GM19468 (cell line): ENCODE measurements around the gene NEK7.
A peak's percentile ranks its signal among the peaks of the same experiment; 100 is the strongest.
"Not testable (repeated sequence)": the region's sequence is repeated elsewhere in the genome, so short reads cannot be mapped to it uniquely, and the experiment has no call there.

Experiments used
- ATAC-seq: cut with Tn5 transposase; IDR thresholded peaks from one replicate; pipeline ENCODE4 v1.9.1; 2021; ENCODE audit warnings: mild to moderate bottlenecking, moderate library complexity, moderate number of reproducible peaks; ENCODE audit not compliant: unreplicated experiment; ENCODE audit errors: extremely low read depth

The NEK7 gene

DNA sequence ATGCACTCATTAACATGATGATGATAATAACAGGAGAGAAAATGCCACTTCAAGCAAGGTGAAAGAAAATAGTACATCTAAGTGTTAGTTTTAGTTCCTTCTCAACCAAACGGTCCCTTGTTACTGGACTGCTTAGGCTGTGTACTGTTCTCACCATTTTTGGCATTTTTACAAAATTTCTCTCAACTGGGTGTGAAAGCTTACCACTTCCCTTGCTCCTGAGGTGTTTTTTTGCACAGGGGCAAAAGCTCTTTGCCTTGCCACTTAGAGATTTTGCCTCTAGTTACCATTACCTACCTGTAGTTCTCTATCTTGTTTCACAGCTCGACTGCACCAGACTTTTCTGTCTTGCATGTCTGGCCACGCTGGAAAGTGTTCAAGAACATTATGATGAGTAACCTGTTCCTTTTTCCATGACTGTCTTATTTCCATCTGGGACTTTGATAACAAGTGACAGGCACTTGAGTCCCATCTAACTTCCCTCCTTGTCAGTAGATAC lies 10.7 kb downstream of the NEK7 start:
- peak; percentile 38 for ATAC-seq

DNA sequence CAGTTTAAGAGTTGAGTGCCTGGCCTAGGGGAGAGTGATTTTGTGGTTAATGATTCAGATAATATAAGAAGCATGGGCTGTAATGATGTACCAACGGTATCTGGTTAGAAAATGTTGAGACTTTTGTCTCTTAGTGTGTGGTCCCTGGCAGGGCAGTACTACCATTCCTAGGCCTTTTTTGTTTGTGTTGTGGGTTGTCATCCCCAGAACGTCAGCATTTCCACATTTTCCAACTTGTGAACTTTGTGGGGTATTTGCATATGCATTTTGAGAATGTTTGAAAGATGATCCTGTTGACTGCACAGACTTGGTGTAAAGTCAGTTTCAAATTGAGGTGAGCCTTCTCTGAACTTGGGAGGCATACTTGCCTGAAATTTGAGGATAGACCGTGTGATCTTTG lies 11.4 kb downstream of the NEK7 start:
- ATAC-seq: no peak

DNA sequence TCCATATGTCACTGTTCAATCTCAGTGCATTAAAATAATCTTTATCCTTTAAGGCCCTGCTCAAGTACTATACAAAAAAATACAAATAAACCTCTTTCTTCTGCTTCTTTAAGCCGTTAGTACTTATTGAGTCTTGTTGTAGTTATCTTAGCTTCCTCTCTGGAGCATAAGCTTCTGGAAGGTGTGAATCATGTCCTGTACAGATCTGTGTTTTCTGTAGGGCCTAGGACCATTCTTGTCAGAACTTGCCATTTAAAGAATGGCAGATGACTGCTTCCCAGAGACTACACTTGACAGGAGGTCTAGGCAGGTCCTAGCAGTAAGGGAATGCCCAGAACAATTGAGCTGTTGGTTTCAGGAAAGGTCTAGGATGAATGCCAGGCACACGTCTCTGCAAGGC lies 12.9 kb downstream of the NEK7 start:
- no peak for ATAC-seq

DNA sequence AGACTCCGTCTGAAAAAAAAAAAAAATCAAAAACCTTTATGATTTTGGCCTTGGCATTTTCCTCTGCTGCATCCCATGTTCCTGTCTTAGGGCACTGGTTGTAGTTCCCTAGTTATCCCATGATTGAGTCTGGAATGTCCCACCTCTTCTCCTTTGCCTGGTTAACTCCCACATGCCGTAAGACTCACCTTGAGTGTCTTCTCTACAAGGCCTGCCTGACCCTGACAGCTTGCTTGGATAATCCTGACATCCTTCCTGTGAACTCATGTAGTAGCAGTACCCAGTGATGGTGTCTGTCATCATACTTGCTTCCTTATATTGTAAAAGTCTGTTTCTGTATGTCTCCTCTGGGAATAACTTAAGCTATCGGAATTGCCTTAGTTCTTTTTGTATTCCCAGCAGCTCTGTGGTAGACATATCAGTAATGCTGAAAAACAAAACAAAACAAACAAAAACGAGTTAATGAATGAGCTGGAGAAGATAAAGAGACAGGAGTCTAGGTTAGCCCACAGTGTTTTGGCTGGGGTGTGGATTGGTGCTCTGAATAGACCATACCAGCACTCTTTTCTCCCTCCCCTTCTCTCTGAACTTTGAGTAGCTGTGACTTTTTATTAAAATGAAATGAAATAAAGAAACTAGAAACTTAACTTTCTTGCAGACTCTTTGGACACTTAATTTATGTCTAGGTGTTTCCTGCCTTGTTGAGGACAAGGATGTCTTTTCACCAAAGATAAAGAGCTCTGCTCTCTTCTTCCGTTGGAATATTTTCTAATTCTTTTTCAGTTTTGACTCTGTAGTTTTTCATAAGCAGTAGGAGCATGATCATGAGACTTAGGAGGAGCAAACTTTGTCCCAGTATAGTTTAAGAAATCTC lies 15.1 kb downstream of the NEK7 start:
- no peak for ATAC-seq

DNA sequence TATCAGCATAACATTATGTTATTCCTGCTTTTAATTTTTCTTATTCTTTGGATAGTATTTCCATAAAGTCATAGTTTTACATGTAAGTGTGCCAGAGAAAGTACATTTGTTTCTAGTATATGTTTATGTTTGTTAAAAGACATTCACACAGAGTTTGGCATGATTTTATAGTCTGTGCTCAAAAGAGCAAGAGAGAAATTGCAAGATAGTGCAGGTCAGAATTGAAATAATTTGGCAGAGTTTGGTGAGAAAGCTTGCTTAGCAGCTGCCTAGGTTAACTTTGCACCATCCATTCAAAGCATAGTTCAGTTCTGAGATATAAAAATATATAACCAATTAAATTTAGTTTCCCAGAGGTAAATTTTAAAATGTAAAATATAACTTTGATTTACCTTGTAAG lies 17.0 kb downstream of the NEK7 start:
- ATAC-seq: no peak

DNA sequence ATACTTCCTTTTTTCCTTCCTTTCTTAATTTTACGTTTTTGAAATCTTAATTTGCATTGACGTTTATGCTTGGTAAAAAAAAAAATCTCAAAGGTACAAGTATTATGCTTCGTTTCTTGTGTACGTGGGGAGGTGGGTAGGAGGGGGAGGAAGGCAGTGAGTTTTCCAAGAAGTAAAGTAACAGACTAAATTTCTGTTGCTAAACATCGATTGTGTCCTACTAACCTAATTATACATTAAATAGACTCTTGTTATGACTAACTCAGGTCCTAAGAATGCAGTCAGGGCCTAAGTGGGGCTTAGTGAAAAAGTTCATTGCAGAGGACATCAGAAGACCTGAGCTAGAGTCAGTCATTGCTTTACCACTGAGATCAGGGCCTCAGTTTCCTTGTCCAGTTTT lies 17.5 kb downstream of the NEK7 start:
- no peak for ATAC-seq

DNA sequence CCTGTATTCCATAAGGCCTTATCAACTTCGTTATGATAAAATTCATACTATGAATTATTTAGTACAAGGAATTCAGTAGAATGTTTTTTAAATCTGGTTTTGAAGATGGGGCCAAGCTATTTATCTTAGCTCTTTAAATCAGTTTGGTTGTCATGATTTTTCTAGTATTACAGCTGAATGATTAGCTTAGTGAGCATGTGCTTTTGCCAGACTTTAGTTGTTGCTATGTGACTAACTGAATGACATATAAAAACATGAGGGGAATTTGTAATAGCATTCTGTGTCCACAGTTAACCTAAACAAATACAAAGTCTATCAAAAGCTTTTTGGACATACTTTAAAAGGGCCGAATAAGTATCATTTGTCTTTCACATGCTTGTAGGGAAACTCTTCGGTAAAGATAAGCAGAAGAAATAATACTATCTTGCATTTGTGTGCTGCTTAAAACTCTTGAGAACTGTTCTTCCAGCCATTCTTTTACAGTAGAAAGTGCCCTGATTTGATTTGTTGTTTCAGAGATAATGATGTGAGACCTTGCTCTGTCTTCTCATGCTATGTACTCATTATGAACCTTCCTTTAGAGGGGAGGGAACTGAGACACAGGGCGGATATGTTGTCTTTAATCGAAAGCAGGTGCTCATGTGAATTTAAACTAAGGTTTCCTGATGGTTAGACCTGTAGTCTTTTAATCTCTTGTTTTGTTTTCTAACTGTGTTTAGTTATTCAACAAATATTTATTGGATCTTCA lies 18.8 kb downstream of the NEK7 start:
- ATAC-seq: peak; percentile 92

DNA sequence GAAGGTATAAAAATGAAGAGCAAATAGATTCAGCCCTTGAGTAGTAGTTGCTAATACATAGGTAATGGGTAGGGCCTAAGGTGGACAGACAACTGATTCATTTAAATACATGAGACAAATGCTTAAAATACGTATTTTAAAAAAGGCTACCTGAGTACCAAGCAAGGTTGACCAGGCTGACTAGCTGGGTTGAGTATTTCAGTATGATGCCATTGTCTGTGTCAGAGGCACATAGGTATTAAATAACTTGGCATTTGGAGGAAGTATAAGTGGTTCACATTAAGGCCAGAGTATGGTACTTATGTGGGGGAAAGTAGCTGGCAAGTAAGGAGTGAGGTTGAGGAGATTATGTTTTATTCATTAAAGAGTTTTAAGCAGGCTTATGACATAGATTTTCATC lies 19.4 kb downstream of the NEK7 start:
- ATAC-seq: no peak

DNA sequence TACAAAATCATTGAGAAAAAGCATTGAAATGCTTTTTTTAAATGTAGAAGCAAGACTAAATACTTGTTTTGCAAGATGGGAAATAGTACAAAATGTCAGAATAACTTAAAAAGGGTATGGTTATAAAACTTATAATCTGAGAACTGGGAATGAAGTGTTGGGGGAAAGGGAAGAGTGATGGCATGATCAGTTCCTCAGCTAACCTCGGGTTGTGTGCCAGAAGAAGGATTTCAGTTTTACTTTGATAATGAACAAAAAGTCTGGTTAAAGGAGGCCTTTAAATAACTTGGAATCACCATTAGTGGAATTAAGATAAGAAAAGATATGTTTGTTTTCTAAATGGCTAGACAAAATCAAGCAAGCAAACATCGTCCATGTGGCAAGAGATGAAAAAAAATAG lies 20.7 kb downstream of the NEK7 start:
- no peak for ATAC-seq

DNA sequence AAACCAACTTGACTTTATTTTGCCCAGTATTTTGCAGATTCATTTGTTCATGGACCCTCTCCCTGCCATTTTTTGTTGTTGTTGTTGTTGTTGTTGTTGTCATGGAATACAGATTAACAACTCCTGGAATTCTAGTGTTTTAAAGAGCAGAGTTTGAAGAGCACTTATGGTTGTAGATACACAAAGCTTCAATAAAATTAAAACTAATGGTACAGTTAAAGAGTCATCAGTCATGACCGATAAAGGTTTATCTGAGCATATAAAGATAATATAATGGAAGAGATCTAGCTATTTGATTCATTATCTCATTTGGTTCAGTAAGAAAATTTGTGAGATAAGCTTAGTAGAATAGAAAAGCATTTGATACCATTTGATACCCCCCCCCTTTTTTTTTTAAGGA lies 21.8 kb downstream of the NEK7 start:
- ATAC-seq: no peak

DNA sequence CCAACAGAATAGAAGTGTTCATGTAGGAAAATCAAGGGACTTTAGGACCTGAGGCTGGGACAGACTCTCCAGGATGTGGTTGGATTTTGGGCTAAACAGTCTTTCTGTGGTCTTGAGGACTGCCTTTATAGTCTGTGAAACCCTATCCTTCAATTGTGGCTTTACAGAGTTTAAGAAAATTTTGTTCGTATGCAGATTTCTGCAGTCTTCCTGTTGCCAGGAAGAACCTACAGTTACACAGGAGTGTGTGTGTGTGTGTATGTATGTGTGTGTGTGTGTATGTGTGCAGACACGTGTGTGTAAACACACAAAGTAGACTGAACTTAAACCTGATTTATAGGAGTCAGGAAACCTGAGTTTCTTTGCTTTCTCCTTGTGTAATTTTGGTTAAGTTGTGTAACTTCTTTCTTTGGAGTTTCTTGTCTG lies 22.8 kb downstream of the NEK7 start:
- no peak for ATAC-seq

DNA sequence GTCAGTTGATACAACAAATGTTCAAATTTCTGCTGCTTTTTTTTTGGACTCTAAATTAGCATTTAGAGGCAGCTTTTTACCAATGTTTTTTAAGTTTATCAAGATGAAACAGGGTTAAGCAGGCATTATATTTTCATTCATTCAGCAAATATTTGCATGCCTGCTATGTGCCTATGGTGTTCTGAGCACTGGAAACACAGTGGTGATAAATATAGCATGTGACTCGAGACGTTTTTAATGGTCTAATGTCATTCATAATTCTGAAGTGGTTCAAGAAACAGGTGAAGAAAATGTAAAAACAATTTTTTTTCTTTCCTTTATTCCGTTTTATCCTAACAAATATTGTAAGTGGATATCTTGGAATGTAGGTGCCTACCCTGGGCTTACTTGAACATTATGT lies 26.8 kb downstream of the NEK7 start:
- no peak for ATAC-seq

DNA sequence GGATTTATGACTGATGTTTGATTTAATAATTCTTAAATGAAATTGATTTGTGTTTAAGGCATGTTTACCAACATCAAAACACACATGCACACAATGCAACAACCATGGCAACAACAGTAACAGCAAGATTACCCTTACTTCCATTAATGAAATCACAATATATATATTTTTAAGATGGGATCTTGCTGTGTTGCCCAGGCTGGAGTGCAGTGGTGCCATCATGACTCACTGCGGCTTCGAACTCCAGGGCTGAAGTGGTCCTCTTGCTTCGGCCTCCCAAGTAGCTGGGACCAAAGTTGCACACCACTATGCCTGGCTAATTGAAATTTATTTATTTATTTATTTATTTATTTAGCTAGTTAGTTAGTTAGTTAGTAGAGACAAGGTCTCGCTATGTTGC lies 27.7 kb downstream of the NEK7 start:
- ATAC-seq: no peak

DNA sequence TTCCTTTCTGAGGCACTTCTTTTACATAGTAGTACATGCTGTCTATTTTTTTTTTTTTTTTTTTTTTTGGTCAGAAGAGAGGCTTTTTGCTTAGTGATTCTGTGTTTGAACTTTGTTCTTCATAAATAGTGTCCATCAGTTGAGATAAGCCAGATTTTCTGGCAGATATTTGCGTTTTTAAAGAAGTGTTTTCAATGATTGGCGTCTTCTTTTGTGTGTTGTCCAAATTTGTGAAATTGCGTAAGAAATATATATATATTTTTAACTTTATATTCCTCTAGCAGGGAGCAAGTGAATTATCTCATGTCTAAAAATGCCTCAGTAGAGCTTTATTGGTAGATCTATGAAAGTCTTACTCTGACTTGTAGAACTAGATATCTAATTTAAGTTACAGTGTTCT lies 28.3 kb downstream of the NEK7 start:
- no peak for ATAC-seq

DNA sequence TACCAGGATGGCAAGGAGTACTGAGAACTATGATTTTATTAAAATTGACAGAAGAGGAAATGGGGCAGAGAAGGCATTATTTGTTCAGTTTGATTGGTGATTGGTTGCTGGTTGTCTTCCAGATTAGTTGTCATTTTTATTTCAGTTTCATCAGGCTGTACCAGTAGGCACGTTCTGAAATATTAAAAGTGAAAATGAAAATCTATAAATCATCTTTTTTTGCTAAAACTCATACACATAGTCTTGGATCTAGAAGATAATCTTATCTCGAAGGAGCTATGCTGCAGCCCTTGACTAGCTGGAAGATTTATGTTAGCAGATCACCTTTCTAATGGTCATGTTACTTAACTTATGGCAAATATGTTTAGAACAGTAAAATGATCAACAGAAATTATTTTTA lies 29.0 kb downstream of the NEK7 start:
- ATAC-seq: peak; percentile 63

DNA sequence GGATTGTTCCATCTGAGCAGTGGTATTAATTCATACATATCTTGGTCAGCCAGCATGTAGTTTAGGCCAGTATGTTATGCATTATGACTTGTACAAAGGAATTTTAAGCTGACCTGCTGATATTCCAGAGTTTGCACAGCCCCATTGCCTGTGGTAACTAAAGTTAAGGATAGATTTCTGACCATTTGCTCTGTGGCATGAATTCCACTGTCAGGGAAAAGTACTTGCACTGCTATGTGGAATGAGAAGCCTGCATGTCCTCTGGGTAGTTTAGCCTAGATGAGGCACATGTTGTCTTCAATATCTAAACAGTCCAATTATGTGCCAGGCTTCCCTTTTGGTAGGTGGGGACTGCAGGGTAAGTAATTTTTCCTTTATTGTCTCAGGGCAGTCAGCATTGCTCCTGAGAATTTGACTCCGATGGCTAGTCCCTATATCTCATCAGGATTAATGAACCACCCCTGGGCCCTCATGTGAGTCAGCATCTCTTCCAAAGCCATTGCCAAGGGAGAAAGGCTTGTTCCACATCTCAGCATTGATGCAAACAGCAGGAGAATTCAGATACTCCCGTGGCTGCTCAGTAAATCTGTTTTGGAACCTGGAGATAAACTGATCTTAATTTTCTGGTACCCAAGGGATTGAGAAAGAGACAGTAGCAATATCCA lies 30.2 kb downstream of the NEK7 start:
- no peak for ATAC-seq

DNA sequence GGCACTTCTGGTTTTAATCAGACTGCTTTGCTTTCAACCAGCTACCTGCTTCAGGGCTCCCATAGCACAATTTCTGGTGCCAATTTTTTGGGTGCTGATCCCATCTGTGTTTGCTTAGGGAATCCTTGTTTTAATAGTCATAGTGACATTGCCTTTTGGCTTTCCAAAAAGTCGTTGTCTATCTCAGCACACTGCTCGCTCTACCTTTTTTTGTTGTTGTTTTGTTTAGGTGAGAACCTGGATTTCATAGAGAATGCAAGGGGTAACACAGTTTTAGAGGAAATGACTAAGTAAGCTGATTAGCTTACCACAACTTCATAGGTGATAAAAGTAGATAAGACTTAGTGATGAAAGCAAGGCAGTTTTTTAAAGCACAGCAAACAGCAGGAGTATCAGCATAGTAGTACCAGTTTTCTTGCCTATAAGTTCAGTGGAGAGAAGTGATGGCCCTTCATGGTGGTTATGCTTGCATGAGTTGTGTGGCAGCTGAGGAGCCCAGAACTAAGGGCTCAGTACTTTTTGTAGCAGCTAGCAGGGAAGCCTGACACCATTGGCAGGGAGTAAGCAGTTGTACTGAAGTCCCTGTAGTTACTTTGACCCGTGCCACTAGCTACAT lies 31.3 kb downstream of the NEK7 start:
- no peak for ATAC-seq

DNA sequence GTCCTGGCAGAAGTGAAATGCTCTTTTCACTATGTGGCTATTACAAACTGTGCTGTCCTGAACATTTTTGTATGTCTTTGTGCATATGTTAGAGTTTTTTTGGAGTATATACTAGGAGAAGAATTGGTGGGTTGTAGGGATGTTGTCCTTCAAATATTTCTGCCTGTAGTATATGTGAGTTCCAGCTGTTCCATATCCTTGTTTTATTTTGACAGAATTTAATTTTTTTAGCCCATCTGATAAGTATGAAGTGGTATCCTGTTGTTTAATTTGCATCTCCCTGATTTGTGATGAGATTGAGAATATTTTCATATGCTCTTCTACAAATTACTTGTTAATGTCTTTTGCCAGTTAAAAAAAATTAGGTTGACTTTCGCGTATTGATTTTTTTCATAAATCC lies 34.3 kb downstream of the NEK7 start:
- ATAC-seq: no peak

DNA sequence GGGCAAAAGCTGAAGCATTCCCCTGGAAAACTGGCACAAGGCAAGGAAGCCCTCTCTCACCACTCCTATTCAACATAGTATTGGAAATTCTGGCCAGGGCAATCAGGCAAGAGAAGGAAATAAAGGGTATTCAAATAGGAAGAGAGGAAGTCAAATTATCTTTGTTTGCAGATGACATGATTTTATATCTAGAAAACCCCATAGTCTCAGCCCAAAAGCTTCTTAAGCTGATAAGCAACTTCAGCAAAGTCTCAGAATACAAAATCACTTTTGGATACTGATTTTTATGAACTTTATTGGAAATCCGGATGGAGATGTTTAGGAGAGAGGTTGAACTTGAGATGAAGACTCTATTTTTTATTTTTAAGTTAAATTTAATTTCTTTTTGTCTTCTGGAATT lies 37.1 kb downstream of the NEK7 start:
- ATAC-seq: not testable (repeated sequence)

DNA sequence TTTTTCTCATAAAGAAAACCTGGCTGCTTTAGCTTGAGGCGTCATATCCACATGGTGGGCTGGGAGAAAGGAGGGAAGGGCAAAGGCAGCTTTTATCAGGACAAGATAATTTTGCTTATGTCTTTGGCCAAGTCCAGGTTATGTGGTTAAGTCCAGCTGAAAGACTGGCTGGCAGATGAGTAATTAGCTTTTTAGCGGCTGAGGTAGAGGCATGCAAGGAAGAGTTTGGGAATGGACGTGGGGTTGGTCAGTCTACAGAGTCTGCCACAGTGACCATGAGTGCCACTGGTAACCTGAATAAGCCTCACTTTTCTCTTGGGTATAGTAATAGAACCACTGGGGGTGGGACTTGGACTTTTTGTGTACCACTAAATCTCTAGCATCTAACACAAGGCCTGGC lies 39.8 kb downstream of the NEK7 start:
- no peak for ATAC-seq

DNA sequence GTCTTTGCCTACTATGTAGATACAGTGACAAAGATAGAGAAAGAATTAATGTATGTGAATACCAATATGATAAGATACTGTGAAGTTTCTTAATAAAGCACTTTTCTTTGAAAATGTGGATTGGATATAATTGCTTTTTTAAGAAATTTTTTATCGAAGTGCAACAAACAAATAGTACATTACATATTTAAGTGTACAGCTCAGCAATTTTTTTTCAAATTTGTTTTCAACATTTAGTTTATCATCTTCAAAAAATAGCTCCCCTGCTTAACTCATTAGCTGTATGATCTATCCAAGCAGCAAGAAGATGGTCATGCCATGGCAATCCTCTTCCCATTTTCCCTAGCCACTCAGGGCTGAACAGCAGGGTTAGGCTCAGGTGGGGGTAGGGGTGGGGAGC lies 40.5 kb downstream of the NEK7 start:
- no peak for ATAC-seq
